ENCODE results near the gene THY1.
"Not testable (repeated sequence)": the region's sequence is repeated elsewhere in the genome, so short reads cannot be mapped to it uniquely, and the experiment has no call there.

THY1 gene

DNA sequence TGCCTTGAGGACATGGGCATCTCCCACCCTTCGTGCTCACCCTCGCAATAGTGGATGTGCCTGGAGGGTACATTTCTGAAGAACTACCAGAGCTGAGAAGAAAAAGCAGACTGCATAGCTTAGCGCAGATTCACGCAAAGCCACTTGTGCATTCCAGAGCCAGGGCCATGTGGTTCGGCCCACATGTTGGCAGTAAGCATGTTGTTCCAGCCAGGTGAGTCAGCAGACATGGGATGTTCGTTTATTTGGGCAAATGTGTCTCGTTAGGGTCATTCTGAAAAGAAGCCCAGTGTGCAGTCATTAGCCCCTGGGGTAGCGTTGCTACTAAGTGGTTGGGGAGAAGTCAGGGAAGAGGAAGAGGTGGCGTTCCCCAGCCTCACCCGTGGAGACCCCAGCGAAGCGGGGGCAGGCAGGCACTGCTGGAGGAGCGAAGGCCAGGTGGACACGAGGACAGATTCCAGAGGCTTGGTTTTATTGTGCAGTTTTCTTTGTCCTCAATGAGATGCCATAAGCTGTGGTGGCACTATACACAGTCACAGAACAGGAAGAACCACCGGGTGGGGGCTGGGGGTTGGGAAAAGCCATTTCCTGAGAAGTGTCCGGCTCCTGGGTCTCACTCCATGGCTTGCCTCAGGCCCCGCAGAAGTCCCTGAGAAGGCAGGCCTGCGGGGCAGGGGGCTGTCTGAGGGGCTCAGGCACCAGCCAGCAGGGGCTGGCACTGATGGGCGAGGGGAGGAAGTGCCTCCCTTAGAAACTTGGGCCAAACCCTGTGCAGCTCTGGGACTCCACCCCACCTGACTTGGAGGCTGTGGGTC lies 5.0 kb downstream of the THY1 start:
- peak; percentile 85 for DNase-seq

DNA sequence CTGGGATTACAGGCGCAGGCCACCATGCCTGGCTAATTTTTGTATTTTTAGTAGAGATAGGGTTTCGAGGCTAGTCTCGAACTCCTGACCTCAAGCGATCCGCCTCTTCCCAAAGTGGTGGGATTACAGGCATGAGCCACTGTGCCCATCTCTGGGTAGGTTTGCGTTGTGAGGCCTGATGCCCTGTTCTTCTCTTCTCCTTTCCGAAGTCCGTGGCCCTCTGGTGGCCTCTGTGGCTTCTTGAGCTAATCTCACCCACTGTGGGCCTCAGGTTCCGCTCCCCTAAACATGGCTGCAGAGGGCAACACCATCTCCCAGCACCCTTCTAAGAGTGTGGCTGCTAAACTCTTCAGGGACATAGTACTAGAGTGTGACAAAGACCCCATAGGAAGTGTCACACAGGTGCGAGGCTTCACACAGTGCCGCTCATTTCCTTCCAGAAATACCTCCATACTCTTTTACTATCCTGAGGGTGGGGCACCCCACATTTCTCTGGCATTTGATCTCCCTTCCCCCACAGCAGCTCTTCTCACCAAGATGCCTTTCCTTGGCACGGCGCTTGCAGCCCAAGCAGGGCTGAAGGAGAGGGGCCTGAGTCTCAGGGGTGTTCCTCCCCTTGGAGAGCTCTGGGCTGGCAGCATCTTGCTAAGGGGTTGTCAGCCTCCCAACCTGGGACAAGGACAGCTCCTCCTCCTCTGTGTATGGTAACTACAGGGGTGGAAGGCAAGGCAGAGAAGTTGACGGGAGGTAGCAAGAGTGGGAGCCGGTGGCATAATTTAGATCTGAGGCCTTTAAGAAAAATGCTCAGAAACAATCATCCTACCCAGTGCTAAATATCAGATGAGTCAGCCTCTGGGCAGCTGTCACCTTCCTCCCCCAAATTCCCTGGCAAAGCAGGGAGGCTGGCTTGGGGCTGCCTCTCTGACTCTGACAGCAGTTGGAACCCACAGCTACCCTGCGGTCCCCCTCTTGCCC lies 6.1 kb downstream of the THY1 start:
- peak; percentile 71 for DNase-seq

DNA sequence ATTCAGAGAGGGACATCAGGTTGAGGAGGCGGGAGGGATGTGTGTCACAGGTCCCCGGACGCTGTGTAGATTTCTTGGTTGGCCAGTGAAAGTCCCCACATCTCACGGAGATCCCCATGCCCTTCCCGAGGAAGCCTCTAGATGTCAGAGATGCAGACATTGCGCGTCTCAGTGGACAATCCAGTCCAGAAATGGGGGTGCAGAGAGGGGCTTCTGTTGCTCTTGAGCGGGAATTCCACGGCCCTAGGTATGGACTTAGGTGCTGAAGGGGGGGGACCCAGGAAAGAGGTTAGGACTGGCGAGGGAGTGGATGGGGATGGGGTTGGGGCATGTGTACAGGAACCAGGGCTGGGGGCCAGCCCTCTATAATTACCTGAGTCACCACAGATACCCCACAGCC lies 7.0 kb downstream of the THY1 start:
- DNase-seq, result no peak

DNA sequence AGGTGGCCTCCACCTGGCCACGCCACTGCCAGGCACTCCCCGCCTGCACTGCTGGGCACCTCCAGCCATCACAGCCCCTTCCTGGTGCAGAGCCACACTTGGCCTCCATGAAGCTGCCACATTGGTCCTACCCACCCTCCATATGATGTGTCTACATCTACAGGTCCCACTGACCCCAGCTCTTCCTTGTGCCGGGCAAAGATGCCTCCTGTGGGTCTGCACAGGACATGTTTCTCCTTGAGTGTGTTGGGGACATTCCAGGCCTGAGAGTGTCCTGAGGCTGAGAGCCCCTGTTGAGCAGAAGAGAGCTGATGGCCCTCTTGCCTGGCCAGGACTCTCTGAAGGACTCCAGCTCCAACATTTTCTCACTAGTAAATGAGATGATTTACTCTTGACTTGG lies 7.5 kb downstream of the THY1 start:
- DNase-seq, result no peak

DNA sequence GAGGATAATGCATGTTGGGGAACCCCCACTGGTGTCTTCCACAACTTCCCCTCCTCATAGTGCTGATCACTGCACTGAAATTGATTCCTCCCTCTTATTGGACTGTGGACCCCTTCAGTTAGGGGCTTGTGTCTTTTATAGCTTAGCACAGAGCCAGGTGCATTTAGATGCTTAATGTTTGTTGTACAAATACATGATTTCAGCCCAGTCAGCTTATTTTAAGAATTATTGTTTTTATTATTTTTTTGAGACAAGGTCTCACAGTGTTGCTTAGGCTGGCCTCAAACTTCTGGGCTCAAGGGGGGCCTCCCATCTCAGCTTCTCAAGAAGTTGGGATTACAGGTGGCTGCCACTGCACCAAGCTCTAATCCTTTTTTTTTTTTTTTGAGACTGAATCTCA lies 8.2 kb downstream of the THY1 start:
- DNase-seq, result no peak

DNA sequence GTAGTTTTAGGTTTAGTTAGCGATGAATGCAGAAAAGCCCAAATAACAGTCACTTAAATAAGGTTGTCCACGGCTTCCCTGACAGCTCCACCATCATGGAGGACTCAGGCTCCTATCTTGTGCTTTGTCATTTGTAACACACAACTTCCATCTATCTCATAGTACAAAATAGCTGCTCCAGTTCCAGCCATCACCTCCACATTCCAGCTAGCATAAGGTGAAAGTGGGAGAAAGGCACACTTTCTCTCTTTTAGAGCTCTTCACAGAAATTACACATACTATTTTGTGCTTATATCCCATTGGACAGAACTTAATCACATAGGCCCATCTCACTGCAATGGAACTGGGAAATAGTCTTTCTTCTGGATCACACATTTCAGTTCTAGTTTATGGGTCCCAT lies 8.7 kb downstream of the THY1 start:
- no peak for DNase-seq

DNA sequence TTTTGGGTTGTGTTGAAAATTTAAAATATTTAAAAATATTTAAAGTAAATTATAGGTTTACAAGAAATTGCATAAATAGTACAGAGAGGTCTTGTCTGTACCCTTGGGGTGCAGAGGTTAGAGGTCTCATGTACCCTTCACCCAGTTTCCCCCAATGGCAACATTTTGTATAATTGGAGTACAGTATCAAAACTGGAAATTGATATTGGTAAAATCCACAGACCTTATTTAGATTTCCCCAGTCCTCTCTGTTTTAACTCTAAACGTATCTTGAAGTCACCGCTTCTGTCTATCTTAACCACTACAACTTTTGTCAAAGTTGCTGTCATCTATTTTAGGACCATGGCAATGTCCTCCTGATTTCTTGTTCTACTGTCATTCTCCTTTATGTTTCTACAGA lies 10.9 kb downstream of the THY1 start:
- DNase-seq, result no peak

DNA sequence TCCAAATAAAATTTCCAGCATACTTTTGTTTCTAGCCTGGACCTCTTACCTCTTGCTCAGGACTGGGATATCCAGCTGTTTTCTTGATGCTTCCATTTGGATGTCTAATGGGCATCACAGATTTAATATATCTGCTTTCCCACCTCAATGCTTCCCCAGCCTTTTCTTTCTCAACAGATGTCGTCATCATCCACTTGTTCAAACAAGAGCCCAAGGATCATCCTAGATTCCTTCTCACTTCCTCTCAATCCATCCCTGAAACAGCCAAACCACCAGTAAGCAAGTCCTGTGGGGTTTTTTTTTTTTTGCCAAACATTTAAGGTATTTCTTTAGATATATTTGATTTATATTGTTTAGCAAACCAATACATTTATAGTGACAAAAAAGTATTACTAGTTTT lies 12.5 kb downstream of the THY1 start:
- DNase-seq, result no peak

DNA sequence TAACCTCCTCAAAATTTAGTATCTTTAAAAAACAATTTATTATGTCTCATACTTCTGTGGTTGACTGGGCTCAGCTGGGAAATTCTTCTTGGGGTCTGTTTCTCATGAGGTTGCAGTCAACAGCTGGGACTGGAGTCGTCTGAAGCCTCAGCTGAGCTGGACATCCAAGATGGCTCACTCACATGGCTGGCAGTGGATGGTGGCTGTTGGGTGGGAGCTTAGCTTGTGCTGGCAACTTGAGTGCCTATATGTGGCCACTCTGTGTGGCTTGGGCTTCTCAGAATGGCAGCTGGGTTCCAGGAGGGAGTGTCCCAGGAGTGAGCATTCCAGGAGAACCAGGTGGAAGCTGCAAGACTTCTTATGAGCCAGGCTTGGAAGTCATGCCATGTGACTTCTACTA lies 13.2 kb downstream of the THY1 start:
- no peak for DNase-seq

DNA sequence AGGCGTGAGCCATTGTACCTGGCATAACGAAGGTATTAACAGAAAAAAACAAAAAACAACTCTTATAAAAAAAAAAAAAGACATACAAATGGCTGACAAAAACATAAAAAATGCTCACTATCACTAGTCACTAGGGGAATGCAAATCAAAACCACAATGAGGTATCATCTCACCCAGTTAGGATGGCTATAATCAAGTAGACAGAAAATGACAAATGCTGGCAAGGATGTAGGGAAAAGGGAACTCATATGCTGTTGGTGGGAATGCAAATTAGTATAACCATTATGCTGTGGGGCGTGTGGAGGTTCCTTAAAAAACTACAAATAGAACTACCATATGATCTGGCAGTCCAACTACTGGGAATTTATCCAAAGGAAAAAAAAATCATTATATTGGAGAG lies 17.0 kb downstream of the THY1 start:
- peak; percentile 44 for DNase-seq

DNA sequence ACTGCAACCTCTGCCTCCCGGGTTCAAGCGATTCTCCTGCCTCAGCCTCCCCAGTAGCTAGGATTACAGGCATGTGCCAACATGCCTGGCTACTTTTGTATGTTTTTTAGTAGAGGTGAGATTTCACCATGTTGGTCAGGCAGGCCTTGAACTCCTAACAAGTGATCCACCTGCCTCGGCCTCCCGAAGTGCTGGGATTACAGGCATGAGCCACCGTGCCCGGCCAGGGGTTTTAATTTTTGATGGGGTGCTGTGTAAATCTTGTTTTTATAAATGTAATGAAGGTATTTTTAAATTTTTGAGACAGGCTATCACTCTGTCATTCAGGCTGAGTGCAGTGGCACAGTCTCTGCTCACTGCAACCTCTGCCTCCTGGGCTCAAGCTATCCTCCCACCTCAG lies 17.5 kb downstream of the THY1 start:
- not testable (repeated sequence) for DNase-seq

DNA sequence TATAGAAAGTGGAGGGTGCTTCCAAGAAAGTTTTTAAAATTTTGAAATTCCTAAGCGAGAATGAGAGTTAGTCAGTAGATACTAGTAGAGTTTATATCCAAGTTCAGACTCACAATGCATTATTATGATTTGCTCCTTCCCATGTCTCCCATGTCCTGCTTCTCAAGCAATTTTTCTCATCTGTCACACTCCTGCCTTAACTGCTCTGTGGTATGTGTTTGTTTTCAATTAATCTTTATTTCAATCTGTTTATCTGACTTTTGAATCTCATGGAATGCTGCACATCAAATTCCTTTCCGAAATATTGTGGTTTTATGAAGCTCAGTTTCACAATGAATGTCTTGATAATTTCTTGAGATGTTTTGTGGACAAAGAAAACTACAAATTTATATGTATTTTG lies 18.1 kb downstream of the THY1 start:
- peak; percentile 51 for DNase-seq

DNA sequence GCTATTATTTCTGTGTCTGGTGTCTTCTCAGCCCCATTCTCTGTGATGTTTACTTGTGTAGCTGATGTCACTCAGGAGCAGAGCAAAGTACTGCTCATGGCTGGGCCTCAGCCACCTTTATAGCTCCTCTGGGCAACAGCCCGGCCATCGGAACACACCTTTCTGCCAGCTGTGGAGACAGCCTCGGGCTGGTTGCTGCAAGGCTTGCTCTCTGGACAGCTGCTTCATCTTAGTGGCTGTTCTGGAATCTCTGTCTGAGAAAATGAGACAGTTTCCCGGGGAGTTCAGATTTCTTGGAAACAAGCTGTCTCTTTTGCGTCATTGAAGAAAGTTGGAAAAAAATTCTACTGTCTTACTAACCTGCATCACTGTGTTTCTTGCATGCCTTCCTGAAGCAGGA lies 20.0 kb downstream of the THY1 start:
- DNase-seq, result peak; percentile 32

DNA sequence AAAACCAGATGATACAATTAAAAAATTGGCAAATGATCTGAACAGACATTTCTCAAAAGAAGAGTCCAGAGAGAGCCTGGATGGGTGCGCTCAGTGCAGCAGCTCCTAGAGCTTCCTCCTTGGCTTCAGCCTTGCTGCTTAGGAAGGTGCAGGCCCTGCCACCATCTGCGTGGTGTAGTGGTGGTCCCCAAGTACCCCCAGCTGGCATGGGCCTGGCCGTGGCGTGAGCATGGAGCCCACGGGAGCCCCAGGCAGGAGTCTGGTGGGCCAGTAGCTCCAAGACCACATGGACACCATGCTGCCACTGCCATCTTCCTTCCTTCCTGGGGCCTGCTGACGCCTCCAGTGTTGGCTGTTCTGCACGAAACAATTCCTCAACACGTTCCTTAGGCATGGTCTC lies 20.5 kb downstream of the THY1 start:
- DNase-seq, result no peak

DNA sequence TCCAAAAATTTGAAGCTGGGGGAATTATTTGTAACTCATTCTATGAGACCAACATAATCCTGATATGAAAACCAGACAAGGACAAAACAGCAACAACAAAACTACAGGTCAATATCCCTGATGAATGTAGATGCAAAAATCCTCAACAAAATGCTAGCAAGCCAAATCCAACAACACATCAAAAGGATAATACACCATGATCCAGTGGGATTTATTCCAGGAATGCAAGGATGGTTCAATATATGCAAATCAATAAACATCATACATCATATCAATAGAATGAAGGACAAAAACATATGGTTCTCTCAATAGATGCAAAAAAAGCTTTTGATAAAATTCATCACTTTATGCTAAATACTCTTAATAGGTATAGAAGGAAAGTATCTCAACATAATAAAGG lies 22.1 kb downstream of the THY1 start:
- no peak for DNase-seq

DNA sequence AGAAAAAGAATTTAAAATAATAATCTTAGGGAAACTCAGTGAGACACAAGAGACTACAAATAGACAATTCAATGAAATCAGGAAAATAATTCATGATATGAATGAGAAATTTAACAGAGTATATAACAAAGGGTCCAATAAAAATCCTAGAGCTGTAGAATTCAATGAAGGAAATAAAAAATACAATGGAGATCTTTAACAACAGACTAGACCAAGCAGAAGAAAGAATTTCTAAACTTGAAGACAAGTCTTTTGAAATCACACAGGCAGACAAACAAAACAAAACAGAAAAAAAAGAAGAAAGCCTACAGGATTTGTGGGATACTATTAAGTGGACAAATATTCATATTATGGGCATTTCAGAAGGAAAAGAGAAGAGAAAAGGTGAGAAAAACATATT lies 25.2 kb downstream of the THY1 start:
- DNase-seq, result no peak

DNA sequence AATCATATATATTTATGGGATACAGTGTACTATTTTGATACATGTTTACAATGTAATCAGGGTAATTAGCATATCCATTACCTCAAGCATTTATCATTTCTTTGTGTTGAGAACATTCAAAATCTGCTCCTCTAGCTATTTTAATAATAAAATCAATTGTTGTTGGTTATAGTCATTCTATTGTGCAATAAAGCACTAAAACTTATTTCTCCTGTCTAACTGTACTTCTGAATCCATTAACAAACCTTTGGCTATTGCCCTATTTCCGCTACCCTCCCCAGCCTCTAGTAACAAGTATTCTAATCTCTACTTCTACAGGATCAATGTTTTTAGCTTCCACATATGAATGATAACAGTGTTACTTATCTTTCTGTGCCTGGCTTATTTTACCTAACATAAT lies 26.1 kb downstream of the THY1 start:
- no peak for DNase-seq

DNA sequence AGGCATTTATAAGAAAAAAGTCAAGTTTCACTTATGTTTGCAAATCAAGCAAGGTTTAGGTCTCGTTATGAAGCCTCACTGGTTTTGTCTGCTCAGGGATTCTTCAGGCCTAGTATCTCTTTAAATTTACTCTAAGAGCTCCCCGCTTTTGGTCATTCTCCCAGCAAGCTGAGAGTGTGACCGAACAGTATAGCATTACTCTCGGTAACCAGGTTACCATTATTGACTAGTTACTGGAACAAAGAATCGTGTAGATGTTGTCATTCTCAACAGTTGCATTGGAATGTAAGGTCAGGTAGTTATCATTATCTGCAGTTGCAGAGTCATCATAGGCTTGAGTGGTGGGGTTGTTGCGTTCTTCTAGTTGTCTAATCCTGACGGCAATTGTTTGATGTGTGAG lies 31.7 kb downstream of the THY1 start:
- DNase-seq, result no peak

DNA sequence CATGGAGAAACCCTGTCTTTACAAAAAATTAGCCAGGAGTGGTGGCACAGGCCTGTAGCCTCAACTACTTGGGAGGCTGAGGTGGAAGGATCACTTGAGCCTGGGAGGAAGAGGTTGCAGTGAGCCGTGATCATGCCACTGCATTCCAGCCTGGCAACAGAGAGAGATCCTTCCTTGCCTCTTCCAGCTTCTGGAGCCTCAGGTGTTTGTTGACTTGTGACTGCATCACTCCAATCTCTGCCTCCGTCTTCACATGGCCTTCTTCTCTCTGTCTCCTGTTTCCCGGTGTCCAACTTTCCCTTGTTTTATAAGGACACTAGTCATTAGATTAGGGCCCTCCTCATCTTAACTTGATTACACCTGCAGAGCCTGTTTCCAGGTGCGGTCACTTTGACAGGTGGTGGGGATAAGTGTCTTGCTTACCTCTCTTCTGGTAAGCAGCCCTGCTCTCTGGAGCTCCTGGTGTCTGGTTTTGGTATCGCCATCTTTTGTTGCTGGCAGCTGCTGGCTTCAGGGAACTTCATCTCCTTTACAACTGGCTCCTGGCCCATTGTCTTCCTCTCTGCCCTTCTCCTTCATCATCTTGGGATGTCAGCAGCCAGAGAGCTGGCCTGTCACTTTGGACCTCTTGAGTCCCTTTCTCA lies 33.2 kb downstream of the THY1 start:
- peak; percentile 5 for DNase-seq

DNA sequence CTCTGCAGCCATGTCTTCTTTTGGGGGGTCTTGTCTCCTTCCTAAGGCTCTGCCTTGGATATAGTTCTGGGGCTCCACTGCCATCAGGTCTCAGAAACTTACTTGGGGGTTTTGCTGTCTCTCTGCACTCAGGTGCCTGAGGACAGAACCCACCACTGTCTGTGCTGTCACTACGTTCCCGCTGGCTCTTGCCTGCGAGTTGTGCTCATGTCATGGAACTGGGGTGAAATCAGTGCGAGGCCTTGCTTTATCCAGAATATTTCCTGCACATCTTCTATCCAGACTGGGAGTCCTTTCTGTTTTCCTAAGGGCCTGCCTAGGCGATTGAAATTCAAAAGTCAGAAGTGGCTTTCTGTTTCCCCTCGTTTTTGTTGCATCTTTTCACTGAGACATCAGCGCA lies 34.9 kb downstream of the THY1 start:
- no peak for DNase-seq

DNA sequence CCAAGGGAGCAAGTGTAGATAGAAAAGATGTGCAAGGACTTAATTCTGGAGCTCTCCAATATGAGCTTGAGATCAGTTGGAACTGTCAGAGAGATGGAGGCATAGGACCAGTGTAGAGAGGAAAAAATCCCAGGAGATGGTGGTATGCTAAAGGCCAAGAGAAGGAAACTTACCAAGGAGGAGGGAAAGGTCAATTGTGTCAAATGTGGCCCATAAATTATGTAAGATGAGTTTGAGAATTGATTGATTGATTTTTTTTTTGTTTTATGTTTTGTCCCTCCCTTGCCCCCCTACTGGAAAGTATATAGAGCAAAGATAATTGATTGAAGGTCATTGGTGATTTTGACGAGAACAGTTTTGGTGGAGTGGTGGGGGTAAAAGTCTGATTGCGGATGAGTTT lies 38.6 kb downstream of the THY1 start:
- DNase-seq, result no peak

DNA sequence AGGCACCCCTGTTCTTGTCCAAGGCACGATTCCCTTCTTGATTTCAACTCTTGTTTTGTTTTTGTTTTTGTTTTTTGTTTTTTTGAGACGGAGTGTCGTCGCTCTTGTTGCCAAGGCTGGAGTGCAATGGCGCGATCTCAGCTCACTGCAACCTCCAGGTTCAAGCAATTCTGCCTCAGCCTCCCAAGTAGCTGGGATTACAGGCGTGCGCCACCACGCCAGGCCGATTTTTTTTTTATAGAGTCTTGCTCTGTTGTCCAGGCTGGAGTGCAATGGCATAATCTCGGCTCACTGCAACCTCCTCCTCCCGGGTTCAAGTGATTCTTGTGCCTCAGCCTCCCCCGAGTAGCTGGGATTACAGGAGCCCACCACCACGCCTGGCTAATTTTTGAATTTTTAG lies 40.5 kb downstream of the THY1 start:
- not testable (repeated sequence) for DNase-seq

DNA sequence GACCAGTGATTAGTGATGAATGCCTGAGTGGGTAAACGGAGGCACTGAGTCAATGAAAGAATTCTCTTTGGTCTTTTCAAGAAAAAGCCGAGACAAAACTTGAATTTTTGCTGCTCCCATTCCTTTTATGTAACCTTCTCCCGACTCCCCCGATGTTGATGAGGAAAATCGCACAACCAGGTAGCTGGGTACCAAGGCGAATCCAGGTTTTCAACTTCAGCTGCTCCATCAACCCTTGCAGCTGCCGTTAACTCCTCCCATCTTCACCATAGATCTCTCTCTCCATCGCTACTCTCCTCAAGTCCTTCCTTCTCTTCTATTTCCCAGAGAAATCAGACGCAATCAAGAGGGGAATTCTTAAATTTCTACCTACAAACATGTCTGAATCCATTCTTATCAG lies 40.9 kb downstream of the THY1 start:
- DNase-seq, result no peak

All from fibroblast of skin of scalp (primary cell).